Measurements from ENCODE around the gene IPCEF1. TPM values are rescaled to one million over a fixed set of nuclear protein-coding genes. Genes with fewer than 3 reads are reported as not detected.

The IPCEF1 gene
- polyA plus RNA-seq, 1 donor from 2014 or later: 3.9 TPM

- H3K9me2 ChIP-seq (ENCODE audit: insufficient read depth, low read length): no peaks in the 10 kb centered on the region
- H3K36me3 ChIP-seq (ENCODE audit: insufficient read depth, low read length): no peaks in the 10 kb centered on the region
- no peak overlapping the region for H3K27ac ChIP-seq (ENCODE audit: low read length)
- H3F3A ChIP-seq (ENCODE audit: insufficient read depth, low read length, poor library complexity, severe bottlenecking): no peaks in the 10 kb centered on the region
- H3K9ac ChIP-seq (ENCODE audit: low read length): no peak overlapping the region
- no peaks in the 10 kb centered on the region for H3K79me2 ChIP-seq (replicated peaks; ENCODE audit: insufficient read depth, low read length)
- TF ChIP-seq MXI1 (conservative IDR thresholded peaks at IDR 0.05; ENCODE audit: poor library complexity, severe bottlenecking): no peak
- no peak for TF ChIP-seq TAF1 (IDR thresholded peaks at IDR 0.05; ENCODE audit: low read depth)
- TF ChIP-seq CTCF (IDR thresholded peaks at IDR 0.05; ENCODE audit: poor library complexity, severe bottlenecking): no peak
- TF ChIP-seq RAD21 (conservative IDR thresholded peaks at IDR 0.05): no peak
- TF ChIP-seq POLR2AphosphoS5 (IDR thresholded peaks at IDR 0.05): no peak
- no peak for TF ChIP-seq EZH2 (IDR thresholded peaks at IDR 0.05; ENCODE audit: borderline replicate concordance, insufficient read depth, low read length, poor library complexity, severe bottlenecking)
- TF ChIP-seq EP300 (conservative IDR thresholded peaks at IDR 0.05; ENCODE audit: poor library complexity, severe bottlenecking): no peak
- TF ChIP-seq SMC3 (conservative IDR thresholded peaks at IDR 0.05; ENCODE audit: poor library complexity): no peak
- TF ChIP-seq REST (IDR thresholded peaks at IDR 0.05; ENCODE audit: borderline replicate concordance): no peak
- H3K27me3 ChIP-seq (ENCODE audit: insufficient read depth, low read depth, low read length): no peaks in the 10 kb centered on the region
- H2AFZ ChIP-seq (ENCODE audit: low read depth, low read length): no peak overlapping the region
- no peaks in the 10 kb centered on the region for H3K9me3 ChIP-seq (ENCODE audit: low read length)
- H3K4me3 ChIP-seq (ENCODE audit: low read length): no peak overlapping the region
- H3K4me2 ChIP-seq (ENCODE audit: low read length): no peak overlapping the region
- H4K20me1 ChIP-seq (ENCODE audit: insufficient read depth): no peaks in the 10 kb centered on the region
Measured at GRCh38 chr6:154395878-154396277, 39.3 kb upstream of the IPCEF1 start.

- H3K27me3 ChIP-seq (ENCODE audit: insufficient read depth, low read depth, low read length): no peaks in the 10 kb centered on the region
- no peak overlapping the region for H3K4me3 ChIP-seq (ENCODE audit: low read length)
- H3K4me2 ChIP-seq (ENCODE audit: low read length): no peak overlapping the region
- H3K9me2 ChIP-seq (ENCODE audit: insufficient read depth, low read length): no peaks in the 10 kb centered on the region
- H3K9me3 ChIP-seq (ENCODE audit: low read length): no peaks in the 10 kb centered on the region
- H4K20me1 ChIP-seq (ENCODE audit: insufficient read depth): no peaks in the 10 kb centered on the region
- H3K9ac ChIP-seq (ENCODE audit: low read length): no peak overlapping the region
- H3F3A ChIP-seq (ENCODE audit: insufficient read depth, low read length, poor library complexity, severe bottlenecking): no peaks in the 10 kb centered on the region
- no peak overlapping the region for H2AFZ ChIP-seq (ENCODE audit: low read depth, low read length)
- no peak overlapping the region for H3K27ac ChIP-seq (ENCODE audit: low read length)
- no peaks in the 10 kb centered on the region for H3K79me2 ChIP-seq (replicated peaks; ENCODE audit: insufficient read depth, low read length)
- TF ChIP-seq RAD21 (conservative IDR thresholded peaks at IDR 0.05) (no peak), TAF1 (IDR thresholded peaks at IDR 0.05; ENCODE audit: low read depth) (no peak), EP300 (conservative IDR thresholded peaks at IDR 0.05; ENCODE audit: poor library complexity, severe bottlenecking) (no peak), MXI1 (conservative IDR thresholded peaks at IDR 0.05; ENCODE audit: poor library complexity, severe bottlenecking) (no peak), POLR2AphosphoS5 (IDR thresholded peaks at IDR 0.05) (no peak), SMC3 (conservative IDR thresholded peaks at IDR 0.05; ENCODE audit: poor library complexity) (no peak), EZH2 (IDR thresholded peaks at IDR 0.05; ENCODE audit: borderline replicate concordance, insufficient read depth, low read length, poor library complexity, severe bottlenecking) (no peak)
- no peaks in the 10 kb centered on the region for H3K36me3 ChIP-seq (ENCODE audit: insufficient read depth, low read length)
Measured at GRCh38 chr6:154395316-154395715, 38.7 kb upstream of the IPCEF1 start.
